Fibroblast of lung (primary cell): ENCODE data around the gene SEMA4C. TPM values are rescaled to one million over a fixed set of nuclear protein-coding genes. Genes with fewer than 3 reads are reported as not detected.
A peak's percentile ranks its signal among the peaks of the same experiment; 100 is the strongest.

Experiments used
- DNase-seq, 2 donors: peaks; one replicate each; pipeline versions ENCODE4 v3.0.0 to v3.0.0-alpha.2; 2010; ENCODE audit warnings: low read depth in 2 of 2
- H2AFZ ChIP-seq: 2 replicates; pipeline ENCODE4 v1.5.1; 2012; ENCODE audit warnings: low read length, control low read depth, inconsistent platforms
- H3K27ac ChIP-seq: 2 replicates; pipeline ENCODE4 v1.5.1; 2011; ENCODE audit warnings: low read length, control low read depth; ENCODE audit not compliant: insufficient read depth
- H3K27me3 ChIP-seq: 2 replicates; pipeline ENCODE4 v1.5.1; 2011; ENCODE audit warnings: mild to moderate bottlenecking, low read length; ENCODE audit not compliant: control insufficient read depth, insufficient read depth
- H3K36me3 ChIP-seq: 2 replicates; pipeline ENCODE4 v1.5.1; 2011; ENCODE audit warnings: low read length; ENCODE audit not compliant: control insufficient read depth, insufficient read depth
- H3K4me1 ChIP-seq: 2 replicates; pipeline ENCODE4 v1.5.1; 2011; ENCODE audit warnings: low read length; ENCODE audit not compliant: control insufficient read depth, insufficient read depth; ENCODE audit errors: extremely low read depth
- H3K4me2 ChIP-seq: 2 replicates; pipeline ENCODE4 v1.5.1; 2011; ENCODE audit warnings: low read length, control low read depth; ENCODE audit not compliant: insufficient read depth; ENCODE audit errors: extremely low read depth
- H3K4me3 ChIP-seq, 4 experiments: fragments of 200-600 bp in 1 of 4; sonication (generic) in 1 of 4; replicated peaks in 1 of 4; 2 replicates each; pipeline ENCODE4 v1.5.1; 2011 to 2016; ENCODE audit warnings: low read length in 4 of 4, low read depth in 3 of 4, mild to moderate bottlenecking in 3 of 4, control low read depth in 2 of 4, inconsistent platforms in 1 of 4, mixed read lengths in 1 of 4; ENCODE audit not compliant: insufficient read depth in 1 of 4; ENCODE audit errors: control extremely low read depth in 1 of 4
- H3K79me2 ChIP-seq: 2 replicates; pipeline ENCODE4 v1.5.1; 2012; ENCODE audit warnings: mild to moderate bottlenecking, low read length, inconsistent platforms; ENCODE audit not compliant: control insufficient read depth, insufficient read depth
- H3K9ac ChIP-seq: 2 replicates; pipeline ENCODE4 v1.5.1; 2011; ENCODE audit warnings: mild to moderate bottlenecking, low read length, control low read depth; ENCODE audit not compliant: insufficient read depth
- H3K9me3 ChIP-seq: 2 replicates; pipeline ENCODE4 v1.5.1; 2012; ENCODE audit warnings: low read depth, low read length; ENCODE audit not compliant: control insufficient read depth, insufficient read depth
- H4K20me1 ChIP-seq: 2 replicates; pipeline ENCODE4 v1.5.1; 2011; ENCODE audit warnings: low read length; ENCODE audit not compliant: control insufficient read depth, insufficient read depth; ENCODE audit errors: extremely low read depth
- EZH2 ChIP-seq: IDR thresholded peaks from 2 replicates; pipeline ENCODE4 v1.5.1; 2012; ENCODE audit warnings: low read length, control low read depth, mild to moderate bottlenecking; ENCODE audit errors: missing control alignments
- polyA plus RNA-seq, 2 donors: library from polyadenylated mRNA; depleted of rRNA in 1 of 2; stranded (reverse) in 1 of 2; unstranded in 1 of 2; fragments of >200 nt; gene quantifications; 2 replicates each; pipeline ENCODE4 v1.2.1, GENCODE V29; 2011 to 2012; ENCODE audit warnings: missing spikeins in 1 of 2
- total RNA-seq: library from RNA; depleted of rRNA; stranded (reverse); fragments of >200 nt; gene quantifications from 2 replicates; pipeline ENCODE4 v1.2.1, GENCODE V29; 2014
- TF ChIP-seq, protein P1 (sequence below), 2 donors: IDR thresholded peaks in 1 of 2; conservative IDR thresholded peaks in 1 of 2; 1 replicate in 1 of 2; 2 replicates in 1 of 2; pipeline ENCODE4 v1.5.1; 2011 to 2012; ENCODE audit warnings: low read length in 2 of 2, control low read depth in 1 of 2, inconsistent platforms in 1 of 2, low read depth in 1 of 2, mild to moderate bottlenecking in 1 of 2

The SEMA4C gene
- total and polyA plus RNA-seq, 2 donors (not counting 1 experiment from before 2014, with no cell fraction given): 12.7 to 17.5 TPM

DNA sequence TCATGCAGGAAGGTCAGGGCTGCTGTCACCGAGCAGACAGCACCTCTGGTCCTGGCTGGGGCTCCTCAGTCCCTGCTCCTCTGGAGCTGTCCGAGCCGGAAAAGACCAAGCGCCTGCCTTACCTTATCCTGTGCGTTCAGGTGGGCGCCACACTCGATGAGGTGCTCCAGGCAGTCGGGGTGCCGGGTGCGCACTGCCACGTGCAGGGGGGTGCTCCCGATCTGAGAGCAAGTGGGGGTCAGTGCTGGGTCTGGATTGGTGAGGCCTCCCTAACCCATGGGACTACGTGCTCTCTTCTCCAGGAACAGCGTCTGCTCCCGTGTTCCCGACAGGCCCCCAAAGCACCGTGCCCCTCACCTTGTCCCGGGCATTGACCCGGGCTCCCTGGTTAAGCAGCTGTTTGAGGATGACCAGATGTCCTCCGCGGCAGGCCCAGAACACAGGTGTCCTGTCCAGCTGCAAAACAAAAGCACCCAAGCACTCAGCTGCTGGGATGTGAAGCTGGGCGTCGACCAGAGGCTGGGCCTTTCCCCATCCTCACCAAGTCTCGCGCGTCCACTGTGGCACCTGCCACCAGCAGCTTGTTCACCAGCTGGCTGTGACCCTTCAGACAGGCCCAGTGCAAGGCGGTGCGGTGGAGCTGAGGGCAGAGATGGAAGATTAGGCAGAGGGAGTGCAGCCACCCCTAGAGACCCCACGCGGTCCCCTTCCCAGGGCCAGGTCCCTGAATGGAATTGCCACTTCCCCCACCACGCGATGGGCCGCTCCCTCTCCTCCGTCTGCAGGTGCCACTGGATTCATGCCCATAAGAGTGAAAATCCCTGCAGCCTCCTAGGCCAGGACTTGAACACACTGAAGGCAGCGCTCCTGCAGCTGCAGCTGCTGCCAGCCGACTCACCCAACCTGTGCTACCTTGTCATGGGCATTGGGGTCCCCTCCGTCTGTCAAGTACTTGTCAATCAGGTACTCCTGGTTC, 29.7 kb downstream of the SEMA4C start:
- H3K4me2 ChIP-seq: no peak overlapping the region
- H3K36me3 ChIP-seq: no peaks in the 10 kb centered on the region
- DNase-seq: no peak
- H3K79me2 ChIP-seq: no peaks in the 10 kb centered on the region
- no peaks in the 10 kb centered on the region for H3K4me1 ChIP-seq
- no peak overlapping the region for H3K27ac ChIP-seq
- no peak overlapping the region for H3K9ac ChIP-seq
- H3K27me3 ChIP-seq: no peaks in the 10 kb centered on the region
- TF ChIP-seq EZH2: no peak
- TF ChIP-seq, protein P1, sequence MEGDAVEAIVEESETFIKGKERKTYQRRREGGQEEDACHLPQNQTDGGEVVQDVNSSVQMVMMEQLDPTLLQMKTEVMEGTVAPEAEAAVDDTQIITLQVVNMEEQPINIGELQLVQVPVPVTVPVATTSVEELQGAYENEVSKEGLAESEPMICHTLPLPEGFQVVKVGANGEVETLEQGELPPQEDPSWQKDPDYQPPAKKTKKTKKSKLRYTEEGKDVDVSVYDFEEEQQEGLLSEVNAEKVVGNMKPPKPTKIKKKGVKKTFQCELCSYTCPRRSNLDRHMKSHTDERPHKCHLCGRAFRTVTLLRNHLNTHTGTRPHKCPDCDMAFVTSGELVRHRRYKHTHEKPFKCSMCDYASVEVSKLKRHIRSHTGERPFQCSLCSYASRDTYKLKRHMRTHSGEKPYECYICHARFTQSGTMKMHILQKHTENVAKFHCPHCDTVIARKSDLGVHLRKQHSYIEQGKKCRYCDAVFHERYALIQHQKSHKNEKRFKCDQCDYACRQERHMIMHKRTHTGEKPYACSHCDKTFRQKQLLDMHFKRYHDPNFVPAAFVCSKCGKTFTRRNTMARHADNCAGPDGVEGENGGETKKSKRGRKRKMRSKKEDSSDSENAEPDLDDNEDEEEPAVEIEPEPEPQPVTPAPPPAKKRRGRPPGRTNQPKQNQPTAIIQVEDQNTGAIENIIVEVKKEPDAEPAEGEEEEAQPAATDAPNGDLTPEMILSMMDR (conservative IDR thresholded peaks at IDR 0.05 in 1 of 2, IDR thresholded peaks at IDR 0.05 in 1 of 2; ENCODE audit: low read depth in 1 of 2, low read length in 2 of 2): no peak
- H2AFZ ChIP-seq: no peak overlapping the region
- H3K9me3 ChIP-seq: no peaks in the 10 kb centered on the region
- no peaks in the 10 kb centered on the region for H4K20me1 ChIP-seq
- H3K4me3 ChIP-seq: no peak overlapping the region

DNA sequence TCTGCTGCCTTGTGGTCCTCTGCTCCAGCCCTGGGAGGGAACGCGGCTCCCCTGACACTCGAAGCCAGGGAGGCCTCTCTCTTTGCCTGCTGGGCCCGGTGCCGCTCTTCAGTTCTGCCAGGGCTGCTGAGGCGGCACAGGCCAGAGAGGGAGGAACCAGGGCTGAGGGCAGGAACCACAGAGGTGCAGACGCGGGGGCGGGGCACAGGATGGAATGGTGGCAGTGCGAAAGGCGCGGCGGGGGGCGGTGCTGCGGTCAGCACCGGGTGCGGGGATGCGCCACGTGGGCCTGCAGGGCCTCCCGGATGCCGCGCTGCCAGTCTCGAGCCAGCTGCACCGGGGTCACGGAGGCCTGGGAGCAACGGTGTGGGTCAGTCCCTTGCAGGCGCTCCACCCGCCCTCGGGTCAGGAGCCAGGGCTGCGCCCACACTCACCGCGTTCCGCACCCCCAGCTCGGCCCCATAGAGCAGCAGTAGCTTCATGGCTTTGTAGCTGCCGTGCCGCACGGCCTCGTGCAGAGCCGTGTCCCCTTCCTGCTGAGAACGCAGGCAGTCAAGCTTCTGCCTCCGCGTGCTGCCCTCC, 30.5 kb downstream of the SEMA4C start:
- Histone ChIP-seq H3K9me3 (no peaks in the 10 kb centered on the region), H3K4me3 (no peak overlapping the region), H4K20me1 (no peaks in the 10 kb centered on the region), H3K27me3 (no peaks in the 10 kb centered on the region), H3K36me3 (peaks cover 1% of the 10 kb centered on the region), H3K79me2 (no peaks in the 10 kb centered on the region), H3K9ac (no peak overlapping the region), H2AFZ (no peak overlapping the region), H3K4me1 (no peaks in the 10 kb centered on the region), H3K4me2 (no peak overlapping the region), H3K27ac (no peak overlapping the region)
- peak in 1 of 2 donors; percentile 21 for DNase-seq
- TF ChIP-seq, protein P1 (conservative IDR thresholded peaks at IDR 0.05 in 1 of 2, IDR thresholded peaks at IDR 0.05 in 1 of 2; ENCODE audit: low read depth in 1 of 2, low read length in 2 of 2): no peak
- no peak for TF ChIP-seq EZH2
